MM.1S (cell line): ENCODE results near the gene EVX2.

ENCODE experiments used
- DNase-seq: peaks from one replicate; pipeline ENCODE4 v3.0.0-alpha.2; 2015
- H2AFZ ChIP-seq: fragments of 300-600 bp; sonication (generic); 2 replicates; pipeline ENCODE4 v1.6.0; 2016; ENCODE audit warnings: antibody characterized with exemption, low read length
- H3F3A ChIP-seq: fragments of 300-600 bp; sonication (generic); 2 replicates; pipeline ENCODE4 v1.6.1; 2016; ENCODE audit warnings: mild to moderate bottlenecking, antibody characterized with exemption, low read length, moderate library complexity, mixed read lengths; ENCODE audit not compliant: insufficient read depth
- H3K27ac ChIP-seq: fragments of 300-600 bp; sonication (generic); 2 replicates; pipeline ENCODE4 v1.5.1; 2016; ENCODE audit warnings: mild to moderate bottlenecking, low read length
- H3K27me3 ChIP-seq: fragments of 300-600 bp; sonication (generic); replicated peaks from 2 replicates; pipeline ENCODE4 v1.6.0; 2016; ENCODE audit warnings: low read length; ENCODE audit not compliant: insufficient read depth
- H3K36me3 ChIP-seq: fragments of 300-600 bp; sonication (generic); replicated peaks from 2 replicates; pipeline ENCODE4 v1.6.1; 2016; ENCODE audit warnings: mild to moderate bottlenecking, low read length, mixed read lengths; ENCODE audit not compliant: insufficient read depth
- H3K4me1 ChIP-seq: fragments of 300-600 bp; sonication (generic); 2 replicates; pipeline ENCODE4 v1.6.1; 2016; ENCODE audit warnings: low read length, mixed read lengths
- H3K4me2 ChIP-seq: fragments of 300-600 bp; sonication (generic); 2 replicates; pipeline ENCODE4 v1.6.0; 2016; ENCODE audit warnings: low read depth, low read length
- H3K4me3 ChIP-seq: fragments of 300-600 bp; sonication (generic); 2 replicates; pipeline ENCODE4 v1.5.1; 2016; ENCODE audit warnings: low read length, mixed read lengths
- H3K79me2 ChIP-seq: fragments of 300-600 bp; sonication (generic); 2 replicates; pipeline ENCODE4 v1.6.1; 2016; ENCODE audit warnings: mixed run types, low read length, mixed read lengths
- H3K9ac ChIP-seq: fragments of 300-600 bp; sonication (generic); 2 replicates; pipeline ENCODE4 v1.6.1; 2016; ENCODE audit warnings: low read length, mixed read lengths
- H3K9me2 ChIP-seq: fragments of 300-600 bp; sonication (generic); replicated peaks from 2 replicates; pipeline ENCODE4 v1.6.1; 2016; ENCODE audit warnings: mild to moderate bottlenecking, low read length, mixed read lengths; ENCODE audit not compliant: insufficient read depth
- H3K9me3 ChIP-seq: fragments of 300-600 bp; sonication (generic); replicated peaks from 2 replicates; pipeline ENCODE4 v1.6.1; 2016; ENCODE audit warnings: mild to moderate bottlenecking, low read length, mixed read lengths; ENCODE audit not compliant: insufficient read depth
- H4K20me1 ChIP-seq: fragments of 300-600 bp; sonication (generic); 2 replicates; pipeline ENCODE4 v1.6.1; 2016; ENCODE audit warnings: mild to moderate bottlenecking, low read length, moderate library complexity, mixed read lengths; ENCODE audit not compliant: insufficient read depth
- CTCF ChIP-seq: fragments of 300-600 bp; sonication (generic); IDR thresholded peaks from 2 replicates; pipeline ENCODE4 v1.5.1; 2016; ENCODE audit warnings: antibody characterized with exemption, low read length, mixed read lengths
- EZH2 ChIP-seq: fragments of 300-600 bp; sonication (generic); optimal IDR thresholded peaks from 2 replicates; pipeline ENCODE3; 2017; ENCODE audit warnings: low read depth, mild to moderate bottlenecking, antibody characterized with exemption, low read length, mixed read lengths
- EZH2phosphoT487 ChIP-seq: fragments of 300-600 bp; sonication (generic); IDR thresholded peaks from 2 replicates; pipeline ENCODE4 v1.6.1; 2018; ENCODE audit warnings: antibody characterized with exemption, low read length

Gene EVX2

DNA sequence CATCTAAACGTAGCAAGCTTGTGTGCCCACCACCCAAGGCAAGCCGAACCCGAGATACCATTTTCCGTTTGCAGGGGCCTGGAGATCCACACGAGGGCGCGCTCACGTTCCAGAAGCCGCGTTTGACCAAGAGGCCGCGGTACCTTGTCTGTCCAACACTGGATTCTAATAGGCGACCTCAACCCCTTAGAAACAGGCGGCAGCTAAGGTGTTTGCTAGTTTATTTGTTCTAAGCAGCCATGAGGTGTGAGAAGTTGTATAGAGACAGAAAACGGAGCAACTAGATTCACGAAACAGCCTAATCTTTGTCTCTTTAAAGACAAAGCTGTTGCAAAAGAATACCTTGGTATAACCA, 27.5 kb upstream of the EVX2 start:
- no peak overlapping the region for H3K4me3 ChIP-seq
- peak overlapping the region; percentile 31 for H3K4me2 ChIP-seq
- no peaks in the 10 kb centered on the region for H4K20me1 ChIP-seq
- H3K36me3 ChIP-seq = no peaks in the 10 kb centered on the region
- H3K79me2 ChIP-seq = no peaks in the 10 kb centered on the region
- peak; percentile 34 for DNase-seq
- H3K9ac ChIP-seq = no peak overlapping the region
- H3K27ac ChIP-seq = no peak overlapping the region
- H3K27me3 ChIP-seq = peaks cover 63% of the 10 kb centered on the region
- H2AFZ ChIP-seq = no peak overlapping the region
- TF ChIP-seq EZH2 (no peak), EZH2phosphoT487 (no peak), CTCF (peak; percentile 87)
- H3F3A ChIP-seq = no peaks in the 10 kb centered on the region
- no peaks in the 10 kb centered on the region for H3K4me1 ChIP-seq
- no peaks in the 10 kb centered on the region for H3K9me2 ChIP-seq
- no peaks in the 10 kb centered on the region for H3K9me3 ChIP-seq

DNA sequence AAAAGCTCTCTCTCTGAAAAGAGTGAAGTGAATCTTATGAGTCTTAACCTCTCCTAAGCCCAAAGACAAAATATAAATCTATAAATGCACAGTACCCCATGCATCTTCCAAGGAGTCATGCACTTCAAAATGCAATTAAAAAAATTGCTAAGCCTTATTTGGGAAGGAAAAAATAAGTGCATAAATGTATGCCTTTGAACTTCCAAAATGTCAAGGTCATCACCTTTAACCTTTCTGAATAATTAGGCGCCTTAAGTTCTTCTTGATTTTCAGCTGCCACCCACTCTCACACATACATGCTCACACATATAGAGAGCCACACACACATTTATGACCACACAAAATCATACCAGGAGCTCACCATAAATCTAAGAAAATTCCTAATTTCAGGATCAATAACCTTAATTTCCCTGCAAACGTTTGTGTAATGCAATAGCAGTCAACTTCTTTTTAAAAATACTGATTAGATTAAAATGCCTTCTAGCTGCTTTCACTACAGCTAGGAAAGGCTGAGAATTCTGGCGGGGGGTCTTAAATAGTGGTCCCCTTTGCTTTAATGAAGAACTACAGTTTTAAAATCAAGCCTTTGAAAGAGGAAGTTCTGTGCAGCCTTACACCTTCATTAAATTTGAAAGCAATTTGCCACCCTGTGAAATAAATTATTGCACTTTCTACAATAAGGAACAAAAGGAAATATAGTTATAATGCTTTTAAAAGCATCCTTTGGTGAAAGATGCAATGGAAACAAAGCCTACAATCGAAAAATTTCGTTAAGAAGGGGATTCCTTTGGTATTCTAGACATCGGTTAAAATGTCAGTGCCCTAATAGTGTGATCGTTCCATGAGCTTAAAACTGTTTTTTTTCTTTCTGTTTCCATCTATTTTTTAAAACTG, 26.9 kb upstream of the EVX2 start:
- DNase-seq = no peak
- no peaks in the 10 kb centered on the region for H4K20me1 ChIP-seq
- no peak overlapping the region for H2AFZ ChIP-seq
- no peak overlapping the region for H3K9ac ChIP-seq
- no peaks in the 10 kb centered on the region for H3K4me1 ChIP-seq
- no peaks in the 10 kb centered on the region for H3K36me3 ChIP-seq
- TF ChIP-seq EZH2 = no peak
- no peak for TF ChIP-seq EZH2phosphoT487
- TF ChIP-seq CTCF = no peak
- peak overlapping the region; percentile 31 for H3K4me2 ChIP-seq
- peaks cover 64% of the 10 kb centered on the region for H3K27me3 ChIP-seq
- no peaks in the 10 kb centered on the region for H3K9me2 ChIP-seq
- no peak overlapping the region for H3K27ac ChIP-seq
- H3F3A ChIP-seq = no peaks in the 10 kb centered on the region
- no peak overlapping the region for H3K4me3 ChIP-seq
- no peaks in the 10 kb centered on the region for H3K79me2 ChIP-seq
- no peaks in the 10 kb centered on the region for H3K9me3 ChIP-seq

GRCh38 chr2:176109946-176110345, 26.2 kb upstream of the EVX2 start:
- H3K36me3 ChIP-seq = no peaks in the 10 kb centered on the region

More at GRCh38 chr2:176109946-176110345, 26.2 kb upstream of the EVX2 start:
- H2AFZ ChIP-seq = no peak overlapping the region
- H3K4me3 ChIP-seq = no peak overlapping the region
- H3F3A ChIP-seq = no peaks in the 10 kb centered on the region
- H4K20me1 ChIP-seq = no peaks in the 10 kb centered on the region
- peaks cover 62% of the 10 kb centered on the region for H3K27me3 ChIP-seq
- no peak for DNase-seq
- H3K4me1 ChIP-seq = no peaks in the 10 kb centered on the region
- H3K4me2 ChIP-seq = no peak overlapping the region
- H3K9ac ChIP-seq = no peak overlapping the region
- no peaks in the 10 kb centered on the region for H3K79me2 ChIP-seq
- no peaks in the 10 kb centered on the region for H3K9me3 ChIP-seq
- TF ChIP-seq EZH2phosphoT487 (no peak), CTCF (no peak), EZH2 (no peak)
- H3K9me2 ChIP-seq = no peaks in the 10 kb centered on the region
- no peak overlapping the region for H3K27ac ChIP-seq
